ENCODE results near the gene PRKCQ. TPM values are rescaled to one million over a fixed set of nuclear protein-coding genes. Genes with fewer than 3 reads are reported as not detected.
A peak's percentile ranks its signal among the peaks of the same experiment; 100 is the strongest.

PRKCQ gene
- total RNA-seq, 2 experiments from 2014 or later: 4.0 to 7.8 TPM

GRCh38 chr10:6476989-6477388 lies 103.1 kb downstream of the PRKCQ start:
- Histone ChIP-seq H3K9me2 (ENCODE audit: insufficient read depth, low read length) (no peaks in the 10 kb centered on the region), H3K79me2 (ENCODE audit: insufficient read depth, low read depth, low read length) (no peaks in the 10 kb centered on the region), H4K20me1 (ENCODE audit: insufficient read depth, low read length) (no peaks in the 10 kb centered on the region), H3K4me3 (ENCODE audit: low read depth, low read length, poor library complexity, severe bottlenecking) (no peak overlapping the region), H3K36me3 (ENCODE audit: insufficient read depth, low read length) (peaks cover 11% of the 10 kb centered on the region; the same call in 1 of the 2 replicates), H2AFZ (ENCODE audit: low read length) (no peak overlapping the region), H3K9me3 (ENCODE audit: low read length) (no peaks in the 10 kb centered on the region), H3K27ac (ENCODE audit: low read depth, low read length, poor library complexity, severe bottlenecking) (no peak overlapping the region), H3K4me1 (ENCODE audit: insufficient read depth, low read length, poor library complexity, severe bottlenecking) (peaks cover 15% of the 10 kb centered on the region), H3K4me2 (ENCODE audit: low read length) (no peak overlapping the region)
- POLR2A ChIA-PET: no interaction called here
- no TSS peak for BruUV-seq (replicated peaks)
- intact Hi-C loops (cut with micrococcal nuclease; ENCODE audit: unreplicated experiment): no loop called here
- CTCF ChIA-PET (ENCODE audit: unreplicated experiment): no interaction called here
- TF ChIP-seq EZH2phosphoT487 (IDR thresholded peaks at IDR 0.05; ENCODE audit: borderline replicate concordance, low read depth, low read length) (no peak), CTCF (conservative IDR thresholded peaks at IDR 0.05; ENCODE audit: low read length) (no peak)
- no peak for DNase-seq (ENCODE audit: low spot score)

- TF ChIP-seq EZH2phosphoT487 (IDR thresholded peaks at IDR 0.05; ENCODE audit: borderline replicate concordance, low read depth, low read length) (no peak), CTCF (conservative IDR thresholded peaks at IDR 0.05; ENCODE audit: low read length) (no peak)
- CTCF ChIA-PET (ENCODE audit: unreplicated experiment): interaction anchor here (0.6 kb wide), 1 partner anchor 168 kb away, joined by 3 read pairs; no protein-coding TSS in a partner anchor
- H2AFZ ChIP-seq (ENCODE audit: low read length): no peak overlapping the region
- POLR2A ChIA-PET: interaction anchor here (0.7 kb wide), 1 partner anchor 22 kb away, joined by 3 read pairs; no protein-coding TSS in a partner anchor
- H4K20me1 ChIP-seq (ENCODE audit: insufficient read depth, low read length): no peaks in the 10 kb centered on the region
- no peak overlapping the region for H3K4me3 ChIP-seq (ENCODE audit: low read depth, low read length, poor library complexity, severe bottlenecking)
- no peak overlapping the region for H3K27ac ChIP-seq (ENCODE audit: low read depth, low read length, poor library complexity, severe bottlenecking)
- intact Hi-C loops (cut with micrococcal nuclease; ENCODE audit: unreplicated experiment): no loop called here
- no peaks in the 10 kb centered on the region for H3K79me2 ChIP-seq (ENCODE audit: insufficient read depth, low read depth, low read length)
- H3K4me2 ChIP-seq (ENCODE audit: low read length): no peak overlapping the region
- BruUV-seq (replicated peaks): no TSS peak
- no peaks in the 10 kb centered on the region for H3K9me2 ChIP-seq (ENCODE audit: insufficient read depth, low read length)
- no peak for DNase-seq (ENCODE audit: low spot score)
- peaks cover 15% of the 10 kb centered on the region for H3K4me1 ChIP-seq (ENCODE audit: insufficient read depth, low read length, poor library complexity, severe bottlenecking)
- H3K36me3 ChIP-seq (ENCODE audit: insufficient read depth, low read length): peaks cover 11% of the 10 kb centered on the region; the same call in 1 of the 2 replicates
- no peaks in the 10 kb centered on the region for H3K9me3 ChIP-seq (ENCODE audit: low read length)
These were observed 105.2 kb downstream of the PRKCQ start for GRCh38 chr10:6474871-6475270.

- Histone ChIP-seq H3K9me3 (ENCODE audit: low read length) (no peaks in the 10 kb centered on the region), H3K27ac (ENCODE audit: low read depth, low read length, poor library complexity, severe bottlenecking) (no peak overlapping the region), H3K4me1 (ENCODE audit: insufficient read depth, low read length, poor library complexity, severe bottlenecking) (peaks cover 15% of the 10 kb centered on the region), H4K20me1 (ENCODE audit: insufficient read depth, low read length) (no peaks in the 10 kb centered on the region), H3K4me2 (ENCODE audit: low read length) (peak overlapping the region; percentile 57), H3K36me3 (ENCODE audit: insufficient read depth, low read length) (peaks cover 11% of the 10 kb centered on the region; the same call in 1 of the 2 replicates), H2AFZ (ENCODE audit: low read length) (peak overlapping the region; percentile 73), H3K79me2 (ENCODE audit: insufficient read depth, low read depth, low read length) (no peaks in the 10 kb centered on the region), H3K9me2 (ENCODE audit: insufficient read depth, low read length) (no peaks in the 10 kb centered on the region), H3K4me3 (ENCODE audit: low read depth, low read length, poor library complexity, severe bottlenecking) (peak overlapping the region; percentile 35)
- TF ChIP-seq EZH2phosphoT487 (IDR thresholded peaks at IDR 0.05; ENCODE audit: borderline replicate concordance, low read depth, low read length): no peak
- no peak for TF ChIP-seq CTCF (conservative IDR thresholded peaks at IDR 0.05; ENCODE audit: low read length)
- POLR2A ChIA-PET: interaction anchor here (0.7 to 0.9 kb wide), 3 partner anchors 11 to 21 kb away, joined by 3 read pairs; no protein-coding TSS in a partner anchor
- peak; percentile 75 for DNase-seq (ENCODE audit: low spot score)
- intact Hi-C loops (cut with micrococcal nuclease; ENCODE audit: unreplicated experiment): no loop called here
- no TSS peak for BruUV-seq (replicated peaks)
- CTCF ChIA-PET (ENCODE audit: unreplicated experiment): no interaction called here
These were observed 106.1 kb downstream of the PRKCQ start for GRCh38 chr10:6473901-6474370.

Data from OCI-LY7 (cell line).